Inflammatory macrophage treated with lipopolysaccharide for 4 hours (primary cell): Measurements from ENCODE around the gene GAS2.

Source experiments
- DNase-seq: peaks from one replicate; pipeline ENCODE4 v3.0.0-alpha.2; 2020

GAS2 gene

GRCh38 chr11:22730319-22730718, 63.9 kb downstream of the GAS2 start:
- DNase-seq, result peak; percentile 11

DNA sequence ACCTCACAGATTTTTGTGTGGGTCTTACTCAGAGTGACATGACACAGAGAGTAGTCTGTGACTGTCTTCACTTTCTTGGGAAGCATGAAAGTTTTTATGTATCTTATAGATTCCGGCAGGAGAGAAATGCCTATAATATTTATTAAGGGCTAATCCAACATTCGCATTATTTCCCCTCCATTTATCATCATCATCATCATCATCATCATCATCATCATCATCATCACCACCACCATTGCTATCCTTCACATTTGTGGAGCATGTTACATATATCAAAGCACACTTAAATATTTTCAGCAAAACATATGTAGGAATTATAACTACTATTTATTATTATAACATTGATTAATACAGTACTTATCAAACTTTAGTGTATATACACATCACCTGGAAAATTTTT, 66.2 kb downstream of the GAS2 start:
- DNase-seq, result no peak

DNA sequence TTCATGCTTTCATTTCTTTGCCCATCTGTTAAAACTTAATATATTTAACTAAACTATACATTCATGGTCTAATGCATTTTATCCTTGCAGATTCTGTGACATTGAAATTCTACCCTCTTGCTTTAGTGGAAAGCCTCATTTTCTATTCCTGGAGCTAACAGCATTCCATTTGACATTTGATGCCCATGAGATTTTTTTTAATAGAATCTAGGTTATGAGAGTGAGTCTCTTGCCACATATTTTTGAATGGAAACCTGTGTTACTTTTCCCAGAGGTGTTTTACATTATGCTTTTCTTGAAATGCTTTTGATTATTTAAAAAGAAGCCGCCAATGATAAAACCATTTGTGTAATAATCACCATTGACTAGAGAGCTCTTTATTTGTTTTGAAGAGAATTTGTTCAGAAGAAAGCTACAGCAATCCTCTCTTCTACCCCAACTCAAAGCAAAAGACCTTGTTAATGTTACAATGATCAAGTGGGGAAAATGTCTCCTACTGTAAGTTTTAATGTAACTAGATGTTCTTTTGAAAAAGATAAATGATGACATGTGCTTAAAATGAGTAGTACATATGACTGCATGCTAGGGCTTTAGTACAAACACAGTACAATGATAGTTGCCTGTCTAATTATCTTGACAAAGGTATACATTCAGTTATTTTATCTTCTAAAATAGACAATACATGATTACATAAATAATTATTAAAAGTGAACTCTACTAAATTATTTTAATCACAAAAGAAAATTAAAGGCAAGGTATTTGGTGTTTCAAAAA, 67.3 kb downstream of the GAS2 start:
- no peak for DNase-seq

GRCh38 chr11:22734628-22735345, 68.4 kb downstream of the GAS2 start:
- DNase-seq, result peak; percentile 15

GRCh38 chr11:22742157-22742613, 75.8 kb downstream of the GAS2 start:
- no peak for DNase-seq

DNA sequence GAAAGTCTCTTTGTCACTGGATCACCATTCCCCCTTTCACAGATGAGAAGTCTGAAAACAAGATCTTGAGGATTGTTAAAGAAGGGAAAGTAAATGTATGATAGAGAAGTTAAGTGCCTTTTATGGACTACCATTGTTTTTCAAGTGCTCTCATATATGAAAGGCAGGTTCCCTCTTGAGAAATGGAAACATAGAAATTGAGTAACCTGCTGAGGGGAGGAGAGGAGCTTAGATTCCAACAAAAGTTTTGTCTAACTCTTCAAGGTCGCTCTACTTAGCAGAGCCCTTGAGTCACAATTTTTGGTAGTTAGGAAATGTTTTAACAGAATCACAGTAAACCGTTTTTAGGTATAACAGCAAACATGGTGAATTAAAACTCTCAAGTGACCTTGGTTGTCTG, 83.1 kb downstream of the GAS2 start:
- no peak for DNase-seq

- peak; percentile 2 for DNase-seq
Observed at GRCh38 chr11:22752908-22753310, 86.5 kb downstream of the GAS2 start.

GRCh38 chr11:22753416-22753815, 87.0 kb downstream of the GAS2 start:
- DNase-seq, result no peak

GRCh38 chr11:22761066-22761465, 94.7 kb downstream of the GAS2 start:
- DNase-seq, result no peak

DNA sequence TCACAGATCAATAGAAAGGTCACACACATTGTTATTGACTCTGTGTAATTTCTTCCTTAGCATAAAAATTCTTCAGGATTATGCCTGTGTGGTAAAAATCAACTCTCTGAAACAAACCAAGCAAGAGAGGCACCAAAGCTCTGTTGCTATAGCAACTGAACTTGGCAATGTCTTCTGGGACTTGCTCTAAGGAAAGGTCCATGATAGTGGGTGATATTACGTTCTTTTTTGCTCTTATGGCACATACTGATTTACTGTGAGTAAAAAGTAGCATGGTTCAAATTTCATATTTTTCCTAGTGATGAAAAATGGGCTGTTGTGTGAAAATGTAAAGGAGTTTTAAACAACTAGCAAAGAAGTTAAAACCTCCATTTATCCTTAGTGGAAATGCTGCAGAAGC, 96.8 kb downstream of the GAS2 start:
- DNase-seq, result no peak

GRCh38 chr11:22764735-22765134, 98.3 kb downstream of the GAS2 start:
- no peak for DNase-seq

GRCh38 chr11:22768281-22768680, 101.9 kb downstream of the GAS2 start:
- DNase-seq, result no peak

GRCh38 chr11:22769081-22769480, 102.7 kb downstream of the GAS2 start:
- no peak for DNase-seq

- no peak for DNase-seq
Observed at GRCh38 chr11:22774716-22775115, 108.3 kb downstream of the GAS2 start.

- no peak for DNase-seq
Observed at GRCh38 chr11:22775248-22775647, 108.8 kb downstream of the GAS2 start.

DNA sequence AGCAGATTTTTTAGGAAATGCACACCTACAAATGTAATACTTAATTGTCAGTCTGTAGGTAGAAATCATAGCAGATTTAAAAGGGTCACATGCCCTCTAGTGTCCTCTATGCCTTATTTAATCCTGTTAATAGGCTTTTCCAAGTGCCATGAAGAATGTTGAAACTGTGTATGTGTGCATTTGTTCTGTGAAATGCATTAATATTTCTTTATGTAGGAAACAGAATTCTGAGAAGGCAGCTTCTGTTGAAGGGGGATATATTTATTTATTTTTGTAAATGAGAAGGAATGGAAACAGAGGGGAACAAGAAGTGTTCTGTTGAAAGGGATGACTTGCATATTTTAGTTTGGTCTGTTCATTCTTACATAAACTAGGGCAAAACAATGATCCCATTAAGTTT, 112.2 kb downstream of the GAS2 start:
- DNase-seq, result no peak

- no peak for DNase-seq
Observed at GRCh38 chr11:22779850-22780249, 113.4 kb downstream of the GAS2 start.

- DNase-seq, result peak; percentile 1
Observed at GRCh38 chr11:22780952-22781593, 114.7 kb downstream of the GAS2 start.

- DNase-seq, result no peak
Observed at GRCh38 chr11:22785251-22785650, 118.8 kb downstream of the GAS2 start.

- DNase-seq, result no peak
Observed at GRCh38 chr11:22786475-22786874, 120.1 kb downstream of the GAS2 start.

GRCh38 chr11:22787055-22787454, 120.6 kb downstream of the GAS2 start:
- DNase-seq, result no peak

DNA sequence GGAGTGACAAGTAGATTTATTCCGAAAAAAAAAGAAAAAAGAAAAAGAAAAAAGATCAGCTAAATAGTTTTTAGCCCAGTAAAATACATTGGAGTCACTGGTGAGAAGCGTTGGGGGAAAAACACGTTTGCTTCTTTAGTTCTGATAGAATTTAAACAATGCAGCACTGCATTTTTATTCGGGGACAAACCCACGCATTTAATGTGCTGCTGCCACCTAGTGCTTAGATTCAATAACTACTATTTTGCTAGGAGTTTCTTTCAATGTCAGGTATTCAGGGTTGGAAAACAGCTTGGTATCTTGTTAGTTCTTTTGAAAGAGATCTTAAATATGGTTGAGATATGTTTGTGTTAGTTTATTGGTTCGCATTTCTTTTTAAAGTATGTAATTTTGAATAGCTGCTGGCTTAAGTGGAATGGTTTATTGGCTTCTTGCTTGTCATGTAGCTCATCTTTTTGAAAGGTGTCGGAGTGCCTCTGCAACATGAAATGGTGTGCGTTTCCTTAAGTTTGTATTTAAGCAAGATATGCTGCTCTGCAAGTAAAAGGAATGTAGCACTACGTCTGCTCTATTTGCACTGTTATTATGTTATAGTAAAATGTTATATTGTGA, 121.2 kb downstream of the GAS2 start:
- peak; percentile 23 for DNase-seq

DNA sequence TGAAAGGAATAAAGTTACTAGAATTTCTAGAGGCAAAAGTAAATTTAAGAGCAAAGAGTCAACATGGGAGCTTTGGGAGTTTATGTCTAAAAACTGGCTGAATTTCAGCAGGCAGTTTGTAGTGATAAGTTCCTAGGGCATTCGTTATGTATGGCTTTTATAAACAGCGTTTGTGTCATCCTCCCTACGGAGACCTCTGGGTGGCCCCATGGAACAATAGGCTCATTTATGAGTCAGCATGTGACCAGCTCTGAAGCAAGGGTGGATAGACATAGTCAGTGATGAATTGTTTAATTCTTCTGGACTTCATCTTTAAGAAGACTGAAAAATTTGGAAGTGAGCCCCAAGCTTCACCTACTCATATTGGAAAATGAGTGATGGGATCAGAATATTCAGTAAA, 126.1 kb downstream of the GAS2 start:
- DNase-seq, result peak; percentile 2
